AG08396 (cell line): ENCODE data around the gene XAF1.
"Not testable (repeated sequence)": the region's sequence is repeated elsewhere in the genome, so short reads cannot be mapped to it uniquely, and the experiment has no call there.

Experiments
- DNase-seq: peaks from one replicate; pipeline ENCODE4 v3.0.0; 2012; ENCODE audit warnings: low spot score, mixed read lengths

The XAF1 gene, protein sequence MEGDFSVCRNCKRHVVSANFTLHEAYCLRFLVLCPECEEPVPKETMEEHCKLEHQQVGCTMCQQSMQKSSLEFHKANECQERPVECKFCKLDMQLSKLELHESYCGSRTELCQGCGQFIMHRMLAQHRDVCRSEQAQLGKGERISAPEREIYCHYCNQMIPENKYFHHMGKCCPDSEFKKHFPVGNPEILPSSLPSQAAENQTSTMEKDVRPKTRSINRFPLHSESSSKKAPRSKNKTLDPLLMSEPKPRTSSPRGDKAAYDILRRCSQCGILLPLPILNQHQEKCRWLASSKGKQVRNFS

DNA sequence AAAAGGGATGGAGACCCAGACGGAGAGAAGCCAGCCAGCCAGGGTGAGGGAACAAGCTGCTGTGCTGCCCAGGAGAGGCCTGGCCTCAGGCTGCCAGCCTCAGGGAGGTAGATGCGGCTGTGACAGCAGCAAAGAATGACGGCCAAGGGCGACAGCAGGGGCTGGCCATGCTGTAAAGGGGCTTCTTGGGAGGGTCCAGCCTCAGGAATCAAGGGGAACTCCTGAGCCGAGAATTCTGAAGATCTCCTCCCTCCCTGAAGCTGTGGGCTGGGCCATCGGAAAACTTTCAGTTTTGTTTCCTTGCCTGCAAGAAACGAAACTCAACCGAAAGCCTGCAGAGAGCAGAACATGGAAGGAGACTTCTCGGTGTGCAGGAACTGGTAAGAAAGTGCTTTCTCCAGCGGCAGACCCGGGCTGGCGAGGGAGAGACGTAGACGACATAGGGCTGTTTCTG, at the start of gene XAF1:
Gene XAF1 (plus strand): TSS at position 316 of the 454 bp plus-strand sequence. CDS start 33 bp downstream, at position 349.
- peak; percentile 27 for DNase-seq

DNA sequence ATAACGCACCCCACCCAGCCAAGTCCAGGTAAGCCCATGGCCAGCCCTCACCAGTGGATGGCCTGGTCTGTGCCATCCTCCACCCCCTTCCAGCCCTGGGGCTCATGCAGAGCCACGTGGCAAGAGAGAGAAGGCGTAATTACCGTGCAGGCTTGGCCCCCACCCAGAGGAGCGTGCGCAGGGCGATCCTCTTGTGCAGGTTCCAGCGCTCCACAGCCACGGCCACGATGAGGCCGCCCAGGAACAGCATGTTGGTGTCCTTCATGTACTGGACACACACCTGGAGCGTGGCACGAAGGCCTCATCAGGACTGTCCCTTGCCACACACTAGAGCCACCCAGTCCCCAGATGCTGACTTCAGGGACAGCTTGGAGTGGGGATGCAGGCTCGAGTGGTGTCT, 49.3 kb upstream of the XAF1 start:
- no peak for DNase-seq

DNA sequence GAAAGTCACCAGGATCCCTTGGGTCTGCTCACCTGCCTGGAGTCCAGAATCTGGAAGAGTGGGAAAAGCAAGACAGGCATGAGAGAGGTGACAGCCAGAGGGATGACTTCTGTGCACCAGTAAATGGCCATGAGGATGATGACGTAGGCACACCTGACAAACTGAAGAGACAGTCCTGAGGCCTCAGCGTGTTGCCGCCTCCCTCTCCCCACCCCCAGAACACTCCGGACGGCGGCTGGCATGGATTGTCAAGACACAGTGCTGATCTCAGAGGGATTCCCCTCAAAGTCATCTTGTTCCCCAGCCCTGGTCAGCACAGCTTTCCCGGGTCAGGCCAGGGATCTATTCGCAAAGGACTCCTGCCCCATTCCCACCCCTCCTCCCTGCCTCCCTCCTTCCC, 48.9 kb upstream of the XAF1 start:
- no peak for DNase-seq

- DNase-seq, result no peak
These were observed 47.4 kb upstream of the XAF1 start for GRCh38 chr17:6708357-6708961.

DNA sequence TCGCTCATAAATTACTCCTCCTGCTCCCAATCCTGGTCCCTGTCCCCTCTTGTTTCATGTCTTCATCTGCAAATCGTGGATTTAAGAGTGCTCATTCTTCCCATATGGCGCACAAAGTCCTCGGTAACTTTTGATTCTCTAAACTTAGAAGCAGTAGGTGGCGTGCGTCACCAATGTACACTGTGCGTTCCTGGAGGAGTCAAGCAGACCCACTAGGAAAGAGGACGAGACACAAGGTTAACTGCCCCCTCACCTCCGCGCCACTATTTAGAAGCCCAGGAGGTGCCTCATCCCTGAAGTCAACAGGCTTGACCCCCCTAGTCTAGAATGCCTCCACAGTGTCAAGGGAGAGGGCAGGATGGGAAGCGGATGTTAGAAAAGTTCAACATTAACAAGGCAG, 45.5 kb upstream of the XAF1 start:
- DNase-seq, result no peak

DNA sequence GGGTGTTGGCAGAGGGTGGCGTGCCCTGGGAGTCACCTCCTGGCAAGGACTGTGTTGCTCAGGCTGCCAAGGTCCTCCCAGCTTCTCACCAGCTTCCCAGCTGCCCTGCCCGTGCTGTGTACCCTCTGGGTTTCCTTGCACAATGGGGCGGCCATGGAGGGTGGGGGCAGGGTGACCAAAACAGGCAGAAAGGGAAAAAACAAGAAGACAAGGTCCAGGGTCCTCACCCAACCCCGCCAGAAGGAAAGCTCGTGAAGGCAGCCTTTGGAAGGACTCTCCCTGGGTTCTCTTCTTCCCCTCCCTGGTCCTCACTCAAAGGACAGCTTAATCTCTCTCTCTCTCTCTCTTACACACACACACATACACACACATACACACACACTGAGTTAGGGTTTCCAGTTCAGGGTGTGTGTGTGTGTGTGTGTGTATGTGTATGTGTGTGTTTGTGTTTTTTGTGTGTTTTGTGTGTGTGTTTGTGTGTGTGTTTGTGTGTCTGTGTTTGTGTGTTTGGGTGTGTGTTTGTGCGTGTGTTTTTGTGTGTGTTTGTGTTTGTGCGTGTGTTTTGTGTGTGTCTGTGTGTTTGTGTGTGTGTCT, 44.7 kb upstream of the XAF1 start:
- no peak for DNase-seq

DNA sequence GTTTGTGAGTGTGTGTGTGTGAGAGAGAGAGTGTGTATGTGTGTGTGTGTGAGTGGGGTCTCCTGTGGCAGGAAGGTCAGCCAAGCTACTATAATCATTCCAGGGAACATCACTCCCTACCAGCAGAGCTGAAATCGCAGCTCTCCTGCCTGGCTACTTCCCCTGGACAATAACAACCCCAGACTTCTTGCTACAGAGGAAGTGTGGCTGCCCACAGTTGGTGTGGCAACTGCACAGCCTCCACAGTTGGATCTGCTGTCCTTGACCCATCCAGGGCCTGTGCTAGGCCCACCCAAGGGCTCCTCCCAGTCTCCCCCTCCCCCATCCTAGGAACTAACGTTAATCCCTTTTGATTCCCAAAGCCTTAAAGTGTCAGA, 44.2 kb upstream of the XAF1 start:
- no peak for DNase-seq

GRCh38 chr17:6712058-6712853, 43.6 kb upstream of the XAF1 start:
- DNase-seq, result no peak

- no peak for DNase-seq
These were observed 43.1 kb upstream of the XAF1 start for GRCh38 chr17:6712854-6713129.

DNA sequence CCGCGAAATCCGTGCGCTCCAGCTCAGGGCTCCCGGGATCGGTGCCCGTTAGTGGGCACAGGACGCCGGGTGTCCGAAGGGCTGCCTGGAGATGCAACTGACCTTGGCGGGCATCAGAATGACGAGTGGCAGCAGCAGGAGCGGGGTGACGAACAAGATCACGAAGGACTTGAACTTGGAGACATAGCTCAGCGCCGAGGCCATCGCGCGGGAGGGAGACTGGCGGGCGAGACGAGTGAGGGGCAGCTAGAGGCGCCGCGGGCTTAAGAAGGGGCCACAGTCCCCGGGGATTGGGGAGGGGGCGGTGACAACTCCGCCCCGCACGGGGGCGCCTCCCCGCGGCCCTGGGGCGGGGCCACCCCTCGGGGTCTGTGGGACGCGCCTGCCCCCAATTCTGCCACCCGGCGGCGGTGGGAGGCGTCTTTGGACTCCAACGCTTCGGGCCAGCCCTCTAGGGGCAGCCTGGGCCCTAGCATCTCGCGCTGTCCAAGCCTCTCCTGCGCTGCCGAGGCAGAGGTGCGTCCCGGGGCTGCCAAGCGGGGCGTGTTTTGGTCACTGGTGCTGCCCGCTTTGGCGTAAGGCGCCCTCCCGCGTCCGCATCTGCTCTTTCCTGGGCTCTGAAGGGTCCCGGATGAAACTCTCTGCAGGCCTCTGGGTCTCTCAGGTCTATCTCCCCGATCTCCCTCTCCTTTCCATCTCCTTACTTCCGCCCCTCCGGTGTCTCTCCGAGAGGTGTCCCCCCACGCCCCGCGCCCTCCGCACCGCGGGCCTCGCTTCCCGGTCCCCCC, 42.5 kb upstream of the XAF1 start, which contains the start of gene SLC13A5:
Gene SLC13A5 (minus strand): TSS at position 240 of the 788 bp plus-strand sequence. CDS start 36 bp downstream, at position 204.
- DNase-seq, result peak; percentile 54

- DNase-seq, result no peak
These were observed 42.0 kb upstream of the XAF1 start for GRCh38 chr17:6713918-6714271.

- no peak for DNase-seq
These were observed 41.5 kb upstream of the XAF1 start for GRCh38 chr17:6714315-6714874.

DNA sequence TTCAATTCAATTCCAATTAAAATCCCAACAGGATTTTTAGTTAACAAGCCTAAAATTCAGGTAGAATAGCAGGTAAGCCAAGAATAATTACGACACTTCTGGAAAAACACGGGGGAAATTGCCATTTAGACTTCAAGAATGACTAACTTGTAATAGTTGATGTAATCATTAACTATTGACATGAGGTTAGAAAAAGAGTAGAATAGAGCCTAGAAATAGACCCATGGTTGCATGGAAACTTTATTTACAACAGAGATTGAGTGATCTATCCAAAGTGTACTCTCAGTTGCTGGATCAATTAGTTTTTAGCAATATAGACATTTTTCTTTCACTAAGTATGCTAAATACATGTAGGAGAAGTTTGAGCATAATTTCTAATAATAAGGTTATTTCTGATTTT, 39.1 kb upstream of the XAF1 start:
- DNase-seq, result no peak

GRCh38 chr17:6721744-6722143, 34.1 kb upstream of the XAF1 start:
- DNase-seq, result no peak

DNA sequence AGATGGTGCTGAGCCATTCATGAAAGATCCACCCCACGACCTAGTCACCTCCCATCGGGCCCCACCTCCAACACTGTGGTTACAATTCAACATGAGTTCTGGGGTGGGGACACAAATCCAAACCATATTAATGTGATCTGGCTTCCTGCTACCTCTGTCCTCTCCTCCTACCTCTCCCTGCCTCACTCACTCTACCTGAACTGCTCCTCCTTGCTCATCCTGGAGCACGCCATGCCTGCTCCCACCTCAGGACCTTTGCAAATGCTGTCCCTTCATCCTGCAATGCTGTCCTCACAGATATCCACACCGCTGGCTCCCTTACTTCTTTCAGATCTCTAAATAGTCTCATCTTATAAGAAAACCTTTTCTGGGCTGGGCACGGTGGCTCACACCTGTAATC, 31.8 kb upstream of the XAF1 start:
- no peak for DNase-seq

- no peak for DNase-seq
These were observed 26.3 kb upstream of the XAF1 start for GRCh38 chr17:6729531-6729930.

GRCh38 chr17:6746665-6747064, 9.2 kb upstream of the XAF1 start:
- DNase-seq, result not testable (repeated sequence)

- no peak for DNase-seq
These were observed 7.2 kb upstream of the XAF1 start for GRCh38 chr17:6748617-6749016.

- DNase-seq, result no peak
These were observed 6.3 kb upstream of the XAF1 start for GRCh38 chr17:6749519-6749918.

DNA sequence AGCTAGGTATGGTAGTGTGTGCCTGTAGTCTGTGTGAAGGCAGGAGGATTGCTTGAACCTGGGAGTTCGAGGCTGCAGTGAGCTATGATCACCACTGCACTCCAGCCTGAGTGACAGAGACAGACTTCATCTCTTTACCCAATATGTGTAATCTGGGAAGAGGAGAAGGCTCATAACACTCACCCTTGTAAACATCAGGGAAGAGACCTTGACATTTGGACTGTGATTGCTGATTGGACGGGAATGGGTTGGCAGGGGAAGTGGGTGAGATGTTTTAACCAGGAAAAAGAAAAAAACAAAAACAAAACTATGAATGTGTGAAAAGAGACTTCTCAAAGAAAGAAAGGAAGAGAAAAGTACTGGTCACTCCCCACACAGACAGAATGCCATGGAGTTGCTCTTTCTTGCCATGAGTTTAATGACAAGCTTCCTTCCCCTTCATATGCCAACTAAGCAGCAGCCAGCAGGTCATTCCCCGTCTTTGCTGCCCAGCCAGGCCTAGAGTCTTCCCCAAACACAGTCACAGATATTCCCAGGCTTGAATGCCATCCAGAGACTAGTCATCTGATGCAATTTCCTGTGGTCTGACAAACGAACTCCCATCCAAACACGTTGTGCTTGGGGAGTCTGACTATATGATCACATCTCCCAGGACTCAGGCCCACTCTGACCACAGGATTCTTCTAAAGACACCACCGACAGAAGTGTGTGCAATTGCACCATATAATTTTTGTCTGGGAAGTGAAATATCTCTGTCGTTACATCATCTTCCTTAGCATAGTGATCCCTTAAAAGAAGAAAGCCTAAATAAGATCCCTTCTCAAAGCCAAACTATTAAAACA, 3.6 kb upstream of the XAF1 start:
- peak; percentile 92 for DNase-seq

GRCh38 chr17:6753006-6753445, 2.8 kb upstream of the XAF1 start:
- DNase-seq, result peak; percentile 62
